ENCODE results near the gene SOCS7.

GRCh38 chr17:38420518-38420917 is 68.9 kb downstream of the SOCS7 start:
- TF ChIP-seq, protein P1, sequence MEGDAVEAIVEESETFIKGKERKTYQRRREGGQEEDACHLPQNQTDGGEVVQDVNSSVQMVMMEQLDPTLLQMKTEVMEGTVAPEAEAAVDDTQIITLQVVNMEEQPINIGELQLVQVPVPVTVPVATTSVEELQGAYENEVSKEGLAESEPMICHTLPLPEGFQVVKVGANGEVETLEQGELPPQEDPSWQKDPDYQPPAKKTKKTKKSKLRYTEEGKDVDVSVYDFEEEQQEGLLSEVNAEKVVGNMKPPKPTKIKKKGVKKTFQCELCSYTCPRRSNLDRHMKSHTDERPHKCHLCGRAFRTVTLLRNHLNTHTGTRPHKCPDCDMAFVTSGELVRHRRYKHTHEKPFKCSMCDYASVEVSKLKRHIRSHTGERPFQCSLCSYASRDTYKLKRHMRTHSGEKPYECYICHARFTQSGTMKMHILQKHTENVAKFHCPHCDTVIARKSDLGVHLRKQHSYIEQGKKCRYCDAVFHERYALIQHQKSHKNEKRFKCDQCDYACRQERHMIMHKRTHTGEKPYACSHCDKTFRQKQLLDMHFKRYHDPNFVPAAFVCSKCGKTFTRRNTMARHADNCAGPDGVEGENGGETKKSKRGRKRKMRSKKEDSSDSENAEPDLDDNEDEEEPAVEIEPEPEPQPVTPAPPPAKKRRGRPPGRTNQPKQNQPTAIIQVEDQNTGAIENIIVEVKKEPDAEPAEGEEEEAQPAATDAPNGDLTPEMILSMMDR (conservative IDR thresholded peaks at IDR 0.05 in 1 of 2, IDR thresholded peaks at IDR 0.05 in 1 of 2; ENCODE audit: low read depth in 1 of 2, low read length in 2 of 2), result no peak
- no peak for TF ChIP-seq EZH2 (IDR thresholded peaks at IDR 0.05; ENCODE audit: low read length, missing control alignments)
